Measurements from ENCODE around the gene PABPN1.

DNA sequence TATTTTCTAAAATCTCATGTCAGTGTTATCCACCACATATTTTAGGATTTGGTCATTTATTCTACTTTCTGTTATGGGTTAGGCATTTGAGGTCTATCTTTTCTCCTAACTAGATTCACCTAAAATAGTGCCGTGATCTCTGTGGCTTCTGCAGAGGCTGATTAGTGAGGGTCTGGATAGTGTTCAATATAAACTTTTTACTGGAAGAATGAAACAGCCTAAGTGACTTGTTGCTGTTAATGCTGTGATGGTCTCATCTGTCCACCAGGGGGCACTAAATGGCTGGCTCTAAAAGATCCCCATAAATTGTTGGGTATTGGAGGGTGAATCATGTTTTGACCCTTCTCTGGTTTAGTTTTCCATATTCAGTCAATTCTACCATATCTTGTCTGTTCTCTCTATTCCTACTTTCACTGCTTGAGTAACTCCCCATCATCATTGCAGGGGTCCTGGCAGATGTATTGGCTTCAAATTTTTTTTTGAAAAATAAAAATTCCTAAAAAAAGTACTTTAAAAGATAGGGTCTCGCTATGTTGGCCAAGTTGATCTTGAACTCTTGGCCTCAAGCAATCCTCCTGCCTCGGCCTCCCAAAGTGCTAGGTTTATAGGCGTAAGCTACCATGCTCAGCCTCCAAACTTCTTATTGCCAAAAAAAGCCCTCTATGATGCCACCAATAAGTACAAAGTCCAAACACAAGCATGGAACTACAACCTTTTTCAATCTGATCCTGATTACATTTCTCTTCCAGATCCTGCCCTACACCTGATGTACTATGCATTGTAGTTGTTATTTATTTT, 6.9 kb downstream of the PABPN1 start:
- no peak for TF ChIP-seq ZNF274 (IDR thresholded peaks at IDR 0.05; ENCODE audit: low read depth, low read length)
- TF ChIP-seq SUZ12 (IDR thresholded peaks at IDR 0.05; ENCODE audit: extremely low read depth, insufficient read depth, insufficient read length): no peak
- no peak for TF ChIP-seq YY1 (IDR thresholded peaks at IDR 0.05; ENCODE audit: insufficient read depth, insufficient read length)
